OCI-LY1 (cell line): Measurements from ENCODE around the gene GCN1.

Experiments
- CTCF ChIP-seq: fragments of 200-600 bp; sonication (generic), shearing (Covaris generic); IDR thresholded peaks from 2 replicates; pipeline ENCODE4 v1.5.1; 2017; ENCODE audit warnings: mild to moderate bottlenecking, antibody characterized with exemption, low read length, moderate library complexity, mixed read lengths
- EZH2 ChIP-seq: fragments of 200-600 bp; sonication (generic), shearing (Covaris generic); IDR thresholded peaks from 2 replicates; pipeline ENCODE4 v1.8.0; 2017; ENCODE audit warnings: borderline replicate concordance, mixed run types, mild to moderate bottlenecking, antibody characterized with exemption, low read length, moderate library complexity, mixed read lengths

- TF ChIP-seq CTCF = no peak
- no peak for TF ChIP-seq EZH2
Observed at GRCh38 chr12:120101182-120101581, 93.3 kb downstream of the GCN1 start.
